Epithelial cell of alveolus of lung (primary cell): ENCODE data around the gene WDR26. TPM values are rescaled to one million over a fixed set of nuclear protein-coding genes. Genes with fewer than 3 reads are reported as not detected.

Source experiments
- total RNA-seq: library from RNA; depleted of rRNA; stranded (reverse); fragments of >200 nt; gene quantifications from 2 replicates; pipeline ENCODE4 v1.2.1, GENCODE V29; 2015

WDR26 gene
- total RNA-seq: 29.2 and 58.6 TPM in 2 replicates

DNA sequence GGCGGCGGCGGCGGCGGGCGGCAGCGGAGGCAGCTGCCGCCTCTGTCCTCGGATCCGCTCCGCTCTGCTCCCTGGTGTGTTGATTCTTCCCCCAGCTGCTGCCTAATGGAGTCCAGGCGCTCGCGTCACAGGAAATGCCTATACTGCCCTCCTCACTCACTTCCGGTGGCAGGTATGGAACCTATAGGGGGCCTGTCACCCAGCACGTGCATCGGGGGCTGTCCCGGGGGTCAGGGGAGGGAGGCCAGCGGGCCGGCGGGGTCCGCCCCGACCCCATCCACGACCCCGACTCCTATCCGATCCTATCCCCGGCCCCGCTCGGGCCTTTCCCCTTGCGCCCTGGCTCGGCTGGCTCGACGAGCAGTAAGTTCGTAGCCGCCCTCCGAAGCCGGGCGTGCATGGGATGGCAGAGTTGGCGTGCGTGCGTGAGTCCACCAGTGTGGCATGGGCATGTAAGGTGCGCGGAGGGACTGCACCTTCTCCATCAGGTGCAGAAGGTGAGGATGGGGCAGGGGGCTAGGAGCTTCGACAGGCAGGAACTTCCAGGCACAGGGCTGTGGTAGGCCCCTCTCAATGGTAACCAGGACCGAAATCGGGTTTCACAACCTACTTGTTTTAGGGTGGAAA is at the start of gene WDR26:
Gene WDR26 (minus strand): TSS at position 107 of the 627 bp plus-strand sequence.

DNA sequence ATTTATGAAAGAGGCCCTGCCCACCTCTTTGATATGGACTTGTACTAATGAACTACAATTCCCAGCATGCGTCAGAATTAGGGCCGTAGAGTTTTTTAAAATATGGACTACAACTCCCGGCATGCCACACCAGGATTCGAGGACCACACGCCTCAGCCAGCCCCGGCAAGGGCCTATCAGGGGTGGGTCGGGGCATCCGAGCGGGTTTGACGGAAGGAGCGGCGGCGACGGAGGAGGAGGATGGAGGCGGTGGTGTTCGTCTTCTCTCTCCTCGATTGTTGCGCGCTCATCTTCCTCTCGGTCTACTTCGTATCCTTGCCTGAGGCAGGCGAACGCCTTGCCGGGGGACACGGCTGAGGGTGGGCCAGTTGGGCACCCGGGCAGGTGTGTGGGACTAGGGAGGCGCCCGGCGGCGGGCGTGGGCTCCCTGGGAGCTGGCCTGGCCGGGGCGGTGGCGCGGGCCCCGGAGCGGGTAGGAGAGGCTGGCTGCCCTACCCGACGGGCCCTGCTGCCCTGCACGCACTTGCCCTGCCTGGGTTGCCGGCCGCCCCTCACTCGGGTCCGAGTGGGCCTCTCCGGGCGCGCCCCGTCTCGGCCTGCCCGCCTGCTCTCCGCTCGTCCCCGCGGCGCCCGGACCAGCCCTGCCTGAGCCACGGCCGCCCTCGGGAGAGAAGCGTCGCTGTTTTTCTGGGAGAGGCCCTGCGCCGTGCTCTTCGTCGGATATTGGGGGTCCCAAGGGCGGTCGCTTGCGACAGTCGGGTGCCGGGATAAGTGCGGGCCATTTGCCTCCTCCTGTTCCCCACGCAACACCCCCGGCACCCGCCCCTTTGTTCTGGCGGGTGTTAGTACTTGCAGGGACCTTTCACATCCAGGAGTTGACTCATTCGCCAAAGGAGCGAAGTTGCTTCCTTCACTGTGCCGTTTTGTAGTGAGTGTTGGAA is 77.6 kb downstream of the WDR26 start, which contains the start of gene CNIH4:
Gene CNIH4 (plus strand): TSS at position 195 of the 941 bp plus-strand sequence. CDS start 46 bp downstream, at position 241.

Other genes with a start within 250 kb of the WDR26 start
- gene NVL, start 104.6 kb downstream of the WDR26 start, total RNA-seq: 10.1 and 14.0 TPM in 2 replicates
- 38.2 and 65.8 TPM in 2 replicates for gene CNIH4, start 77.9 kb downstream of the WDR26 start, total RNA-seq
- 3.8 and 7.6 TPM in 2 replicates for gene CNIH3, start 181.5 kb upstream of the WDR26 start, total RNA-seq